Measurements from ENCODE around the gene HTR7.

- TF ChIP-seq, protein P1, sequence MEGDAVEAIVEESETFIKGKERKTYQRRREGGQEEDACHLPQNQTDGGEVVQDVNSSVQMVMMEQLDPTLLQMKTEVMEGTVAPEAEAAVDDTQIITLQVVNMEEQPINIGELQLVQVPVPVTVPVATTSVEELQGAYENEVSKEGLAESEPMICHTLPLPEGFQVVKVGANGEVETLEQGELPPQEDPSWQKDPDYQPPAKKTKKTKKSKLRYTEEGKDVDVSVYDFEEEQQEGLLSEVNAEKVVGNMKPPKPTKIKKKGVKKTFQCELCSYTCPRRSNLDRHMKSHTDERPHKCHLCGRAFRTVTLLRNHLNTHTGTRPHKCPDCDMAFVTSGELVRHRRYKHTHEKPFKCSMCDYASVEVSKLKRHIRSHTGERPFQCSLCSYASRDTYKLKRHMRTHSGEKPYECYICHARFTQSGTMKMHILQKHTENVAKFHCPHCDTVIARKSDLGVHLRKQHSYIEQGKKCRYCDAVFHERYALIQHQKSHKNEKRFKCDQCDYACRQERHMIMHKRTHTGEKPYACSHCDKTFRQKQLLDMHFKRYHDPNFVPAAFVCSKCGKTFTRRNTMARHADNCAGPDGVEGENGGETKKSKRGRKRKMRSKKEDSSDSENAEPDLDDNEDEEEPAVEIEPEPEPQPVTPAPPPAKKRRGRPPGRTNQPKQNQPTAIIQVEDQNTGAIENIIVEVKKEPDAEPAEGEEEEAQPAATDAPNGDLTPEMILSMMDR (IDR thresholded peaks at IDR 0.05): no peak
- no peak for TF ChIP-seq POLR2AphosphoS5 (IDR thresholded peaks at IDR 0.05; ENCODE audit: insufficient read depth in 1 of 2, low read depth in 1 of 2)
- no peak for TF ChIP-seq POLR2A (IDR thresholded peaks at IDR 0.05)
Observed at GRCh38 chr10:90780488-90780887, 77.4 kb downstream of the HTR7 start.
